Testis (tissue), 2 donors: ENCODE results near the gene PDGFD.

Experiments
- POLR2A ChIP-seq: fragments of 450-650 bp; IDR thresholded peaks from one replicate; pipeline ENCODE4 v1.6.1; 2017; ENCODE audit warnings: antibody characterized with exemption, mild to moderate bottlenecking, moderate library complexity
- TF ChIP-seq, protein P1 (sequence below), 3 experiments: fragments of 450-650 bp in 2 of 3; fragments of 200-600 bp in 1 of 3; sonication (generic) in 1 of 3; IDR thresholded peaks; one replicate each; pipeline ENCODE4 v1.5.1; 2016 to 2019; ENCODE audit warnings: antibody characterized with exemption in 3 of 3, mild to moderate bottlenecking in 2 of 3, moderate library complexity in 1 of 3

- TF ChIP-seq, protein P1, sequence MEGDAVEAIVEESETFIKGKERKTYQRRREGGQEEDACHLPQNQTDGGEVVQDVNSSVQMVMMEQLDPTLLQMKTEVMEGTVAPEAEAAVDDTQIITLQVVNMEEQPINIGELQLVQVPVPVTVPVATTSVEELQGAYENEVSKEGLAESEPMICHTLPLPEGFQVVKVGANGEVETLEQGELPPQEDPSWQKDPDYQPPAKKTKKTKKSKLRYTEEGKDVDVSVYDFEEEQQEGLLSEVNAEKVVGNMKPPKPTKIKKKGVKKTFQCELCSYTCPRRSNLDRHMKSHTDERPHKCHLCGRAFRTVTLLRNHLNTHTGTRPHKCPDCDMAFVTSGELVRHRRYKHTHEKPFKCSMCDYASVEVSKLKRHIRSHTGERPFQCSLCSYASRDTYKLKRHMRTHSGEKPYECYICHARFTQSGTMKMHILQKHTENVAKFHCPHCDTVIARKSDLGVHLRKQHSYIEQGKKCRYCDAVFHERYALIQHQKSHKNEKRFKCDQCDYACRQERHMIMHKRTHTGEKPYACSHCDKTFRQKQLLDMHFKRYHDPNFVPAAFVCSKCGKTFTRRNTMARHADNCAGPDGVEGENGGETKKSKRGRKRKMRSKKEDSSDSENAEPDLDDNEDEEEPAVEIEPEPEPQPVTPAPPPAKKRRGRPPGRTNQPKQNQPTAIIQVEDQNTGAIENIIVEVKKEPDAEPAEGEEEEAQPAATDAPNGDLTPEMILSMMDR (IDR thresholded peaks at IDR 0.05), result no peak
- no peak for TF ChIP-seq POLR2A
Measured at GRCh38 chr11:103993507-103993906, 170.4 kb downstream of the PDGFD start.
